ENCODE results near the gene ATXN1. TPM values are rescaled to one million over a fixed set of nuclear protein-coding genes. Genes with fewer than 3 reads are reported as not detected.

The ATXN1 gene
- total and polyA plus RNA-seq, 2 experiments from 2014 or later: 4.8 to 9.1 TPM

- Mint-ChIP-seq H3K27me3 (ENCODE audit: insufficient read depth, low read depth, poor library complexity) (no peaks in the 10 kb centered on the region), H3K4me1 (peaks cover 6% of the 10 kb centered on the region), H3K27ac (no peak overlapping the region), H3K36me3 (ENCODE audit: low read depth) (no peaks in the 10 kb centered on the region), H3K9me3 (no peaks in the 10 kb centered on the region), H3K4me3 (no peak overlapping the region)
- H3K36me3 ChIP-seq (ENCODE audit: insufficient read depth): no peaks in the 10 kb centered on the region
- ATAC-seq: no peak
- TF ChIP-seq ZNF114 (CRISPR knock-in tag; IDR thresholded peaks at IDR 0.05) (no peak), ETS1 (IDR thresholded peaks at IDR 0.05) (no peak), CTCF (conservative IDR thresholded peaks at IDR 0.05; ENCODE audit: low read depth in 2 of 2) (no peak), JUNB (IDR thresholded peaks at IDR 0.05; ENCODE audit: unreplicated experiment) (no peak), ZNF331 (CRISPR knock-in tag; IDR thresholded peaks at IDR 0.05; ENCODE audit: low read depth) (no peak), STAT1 (IDR thresholded peaks at IDR 0.05; ENCODE audit: unreplicated experiment) (no peak), EZH2phosphoT487 (IDR thresholded peaks at IDR 0.05; ENCODE audit: unreplicated experiment) (no peak), REST (IDR thresholded peaks at IDR 0.05; ENCODE audit: unreplicated experiment) (no peak), NANOG (IDR thresholded peaks at IDR 0.05; ENCODE audit: borderline replicate concordance) (no peak), EZH2 (IDR thresholded peaks at IDR 0.05; ENCODE audit: low read depth, unreplicated experiment) (no peak), CREB1 (CRISPR knock-in tag; IDR thresholded peaks at IDR 0.05; ENCODE audit: low read depth) (no peak), POLR2AphosphoS5 (IDR thresholded peaks at IDR 0.05; ENCODE audit: low read depth) (no peak), ZNF462 (CRISPR knock-in tag; IDR thresholded peaks at IDR 0.05) (no peak)
- no peaks in the 10 kb centered on the region for H3K27me3 ChIP-seq (ENCODE audit: insufficient read depth)
- DNase-seq (ENCODE audit: low spot score): no peak
- H3K4me2 ChIP-seq: no peak overlapping the region
- H3K79me2 ChIP-seq (replicated peaks; ENCODE audit: insufficient read depth): no peaks in the 10 kb centered on the region
- no peak overlapping the region for H3K4me3 ChIP-seq
- no peak overlapping the region for H3K27ac ChIP-seq (ENCODE audit: low read depth)
- H3F3A ChIP-seq (replicated peaks; ENCODE audit: low read depth): no peaks in the 10 kb centered on the region
- H3K4me1 ChIP-seq (ENCODE audit: insufficient read depth): no peaks in the 10 kb centered on the region
- H3K9me2 ChIP-seq (ENCODE audit: insufficient read depth): no peaks in the 10 kb centered on the region
- H2AFZ ChIP-seq: no peak overlapping the region
- H4K20me1 ChIP-seq (replicated peaks; ENCODE audit: insufficient read depth): no peaks in the 10 kb centered on the region
Observed at GRCh38 chr6:16570221-16570553, 191.1 kb downstream of the ATXN1 start.

Data from GM23338 (cell line).